Transverse colon (tissue), 4 donors: ENCODE data around the gene SMC3.

Source experiments
- EP300 ChIP-seq: sonication (generic); formaldehyde crosslinking; IDR thresholded peaks from one replicate; pipeline ENCODE4 v1.6.1; 2017; ENCODE audit warnings: antibody characterized with exemption, low read depth
- POLR2A ChIP-seq: fragments of 450-650 bp; IDR thresholded peaks from one replicate; pipeline ENCODE4 v1.6.1; 2016; ENCODE audit warnings: antibody characterized with exemption, mild to moderate bottlenecking, moderate library complexity
- POLR2AphosphoS5 ChIP-seq, 3 donors: sonication (generic); formaldehyde crosslinking; IDR thresholded peaks; one replicate each; pipeline ENCODE4 v1.6.1; 2016; ENCODE audit warnings: antibody characterized with exemption in 3 of 3
- TF ChIP-seq, protein P1 (sequence below), 5 experiments: fragments of 200-600 bp in 3 of 5; fragments of 450-650 bp in 2 of 5; sonication (generic) in 3 of 5; IDR thresholded peaks; 1 replicate in 2 of 5; 2 replicates in 3 of 5; pipeline ENCODE4 v1.5.1; 2016 to 2017; ENCODE audit warnings: antibody characterized with exemption in 5 of 5, inconsistent platforms in 3 of 5, mild to moderate bottlenecking in 2 of 5, moderate library complexity in 1 of 5

DNA sequence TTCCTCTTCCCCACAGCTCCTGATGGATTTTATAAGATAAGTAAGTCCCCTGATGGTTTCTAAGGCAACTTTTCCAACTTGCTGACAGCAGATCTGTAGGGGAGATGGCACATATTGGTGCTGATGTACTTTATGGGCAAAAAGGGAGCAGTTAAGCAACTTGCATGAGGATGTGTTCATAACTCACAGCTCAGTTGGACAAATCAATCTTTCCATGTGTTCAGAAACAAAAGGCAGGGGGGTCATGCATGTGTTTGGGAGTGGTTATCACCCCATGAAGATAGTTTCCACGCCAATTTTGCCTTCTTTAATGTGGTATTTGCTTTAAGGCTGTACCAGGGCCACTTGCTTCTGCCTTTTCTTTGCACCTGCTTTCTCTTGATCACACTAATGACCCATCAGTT is 82.8 kb downstream of the SMC3 start:
- TF ChIP-seq, protein P1, sequence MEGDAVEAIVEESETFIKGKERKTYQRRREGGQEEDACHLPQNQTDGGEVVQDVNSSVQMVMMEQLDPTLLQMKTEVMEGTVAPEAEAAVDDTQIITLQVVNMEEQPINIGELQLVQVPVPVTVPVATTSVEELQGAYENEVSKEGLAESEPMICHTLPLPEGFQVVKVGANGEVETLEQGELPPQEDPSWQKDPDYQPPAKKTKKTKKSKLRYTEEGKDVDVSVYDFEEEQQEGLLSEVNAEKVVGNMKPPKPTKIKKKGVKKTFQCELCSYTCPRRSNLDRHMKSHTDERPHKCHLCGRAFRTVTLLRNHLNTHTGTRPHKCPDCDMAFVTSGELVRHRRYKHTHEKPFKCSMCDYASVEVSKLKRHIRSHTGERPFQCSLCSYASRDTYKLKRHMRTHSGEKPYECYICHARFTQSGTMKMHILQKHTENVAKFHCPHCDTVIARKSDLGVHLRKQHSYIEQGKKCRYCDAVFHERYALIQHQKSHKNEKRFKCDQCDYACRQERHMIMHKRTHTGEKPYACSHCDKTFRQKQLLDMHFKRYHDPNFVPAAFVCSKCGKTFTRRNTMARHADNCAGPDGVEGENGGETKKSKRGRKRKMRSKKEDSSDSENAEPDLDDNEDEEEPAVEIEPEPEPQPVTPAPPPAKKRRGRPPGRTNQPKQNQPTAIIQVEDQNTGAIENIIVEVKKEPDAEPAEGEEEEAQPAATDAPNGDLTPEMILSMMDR (IDR thresholded peaks at IDR 0.05): no peak
- no peak for TF ChIP-seq POLR2A
- no peak for TF ChIP-seq POLR2AphosphoS5 (IDR thresholded peaks at IDR 0.05)
- no peak for TF ChIP-seq EP300
